Pulmonary artery endothelial cell (primary cell): ENCODE data around the gene GRIK4. TPM values are rescaled to one million over a fixed set of nuclear protein-coding genes. Genes with fewer than 3 reads are reported as not detected.
"Not testable (repeated sequence)": the region's sequence is repeated elsewhere in the genome, so short reads cannot be mapped to it uniquely, and the experiment has no call there.

Experiments used
- DNase-seq: peaks from one replicate; pipeline ENCODE4 v3.0.0-alpha.2; 2011; ENCODE audit warnings: low read depth, low spot score
- total RNA-seq: library from RNA; depleted of rRNA; stranded (reverse); fragments of >200 nt; gene quantifications from 2 replicates; pipeline ENCODE4 v1.2.3, GENCODE V29; 2014

The GRIK4 gene
- total RNA-seq, 1 donor from 2014 or later = 0.07 TPM

DNA sequence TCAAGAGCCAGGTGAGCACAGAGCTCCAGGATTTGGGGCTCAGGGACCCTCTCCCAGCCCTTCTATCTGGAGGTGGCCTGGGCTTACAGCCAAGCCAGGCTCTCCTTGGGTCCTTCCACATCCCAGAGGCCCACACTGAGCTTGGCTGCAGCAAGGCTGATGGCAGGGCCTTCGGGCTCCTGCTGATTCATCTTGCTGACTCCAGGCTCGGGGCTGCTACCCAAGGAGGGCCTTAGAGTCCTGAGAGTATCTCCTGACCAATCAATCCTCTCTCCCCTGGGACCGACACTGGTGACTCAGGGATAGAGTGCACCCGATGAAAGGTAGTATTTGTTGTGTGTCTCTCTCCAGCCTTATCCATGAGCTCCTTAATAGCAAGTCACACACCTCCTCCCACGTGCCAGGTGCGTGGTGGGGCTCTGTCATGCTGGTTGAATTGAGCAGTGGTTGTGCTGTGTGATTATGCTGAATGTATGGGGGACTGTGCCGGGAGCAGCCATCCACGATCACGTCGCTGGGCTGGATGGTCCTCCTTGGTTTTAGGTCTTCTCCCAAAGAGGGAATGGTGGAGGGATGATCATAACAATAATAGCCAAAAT, 62.3 kb downstream of the GRIK4 start:
- no peak for DNase-seq

DNA sequence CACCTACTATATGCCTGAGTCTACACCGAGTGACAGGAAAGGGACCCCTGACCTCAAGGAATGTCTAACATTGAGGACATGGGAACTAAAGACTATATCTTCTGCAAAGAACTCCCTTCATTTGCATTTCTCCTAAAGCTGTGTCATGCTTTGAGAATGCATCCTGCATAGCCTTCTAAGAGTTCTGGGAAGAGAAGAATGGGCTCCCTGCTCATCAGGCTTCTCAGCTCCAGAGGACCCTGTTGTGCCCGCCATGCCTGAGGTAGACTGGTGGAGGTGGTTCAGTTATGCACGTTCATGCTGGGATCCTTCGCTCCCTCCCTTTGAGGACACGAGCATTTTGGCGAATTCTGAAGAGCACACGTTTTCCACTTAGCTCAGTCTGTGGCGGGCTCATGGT, 63.3 kb downstream of the GRIK4 start:
- DNase-seq = no peak

DNA sequence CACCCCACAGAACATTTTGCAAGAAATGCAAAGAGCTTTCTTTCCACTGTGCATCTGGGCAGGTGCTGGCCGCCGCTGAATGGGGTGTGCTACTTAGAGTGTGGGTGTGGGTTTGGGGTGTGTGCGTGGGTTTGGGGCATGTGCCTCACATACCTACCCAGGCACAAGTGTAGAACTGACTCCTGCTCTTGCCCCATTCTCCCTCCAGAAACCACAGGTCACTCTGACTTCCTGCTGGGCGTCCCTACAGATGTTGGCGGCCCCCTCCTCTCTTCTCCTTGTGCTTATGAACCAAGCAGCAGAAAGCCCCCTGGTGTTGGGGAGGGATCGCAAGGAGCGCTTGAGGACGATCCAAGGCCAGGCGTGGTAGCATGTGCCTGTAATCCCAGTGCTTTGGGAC, 63.9 kb downstream of the GRIK4 start:
- DNase-seq = no peak

DNA sequence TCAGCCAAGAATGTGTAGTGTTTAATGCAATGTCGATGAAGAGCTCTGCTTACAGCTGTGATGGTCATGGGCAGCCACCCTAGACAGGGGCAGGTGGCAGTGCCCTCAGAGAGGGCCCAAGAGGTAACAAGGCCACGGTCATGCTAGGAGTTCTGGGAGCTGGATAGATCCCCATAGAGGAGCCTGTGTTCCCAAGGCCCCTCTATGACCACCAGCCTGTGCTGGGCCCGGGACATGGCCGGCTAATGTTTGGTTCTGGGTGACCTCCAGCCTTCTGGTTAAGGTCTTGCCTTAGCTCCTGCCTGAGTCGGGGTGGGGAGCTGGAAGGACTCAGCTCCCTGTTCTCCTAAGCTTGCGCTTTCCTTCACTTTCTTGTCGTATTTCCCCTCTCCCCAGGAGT, 65.1 kb downstream of the GRIK4 start:
- no peak for DNase-seq

DNA sequence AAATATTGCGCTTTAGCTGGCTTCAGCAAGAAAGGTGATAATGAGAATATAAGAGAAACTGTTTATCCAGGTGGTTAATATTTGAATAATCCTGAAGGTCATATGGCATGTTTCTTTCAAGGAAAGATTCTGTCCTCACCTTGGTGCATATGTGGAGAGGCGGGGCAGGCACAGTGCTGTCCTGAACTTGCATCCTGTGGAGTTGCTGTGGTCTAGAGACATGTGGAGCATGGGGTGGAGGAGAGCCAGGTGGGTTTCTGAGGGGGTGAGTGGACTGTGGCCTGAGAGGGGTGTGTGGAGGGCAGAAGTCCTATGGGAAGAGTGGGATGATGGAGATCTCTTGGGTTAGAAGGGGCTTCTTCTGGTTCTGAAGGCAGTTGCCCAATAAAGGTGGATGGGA, 65.5 kb downstream of the GRIK4 start:
- no peak for DNase-seq

DNA sequence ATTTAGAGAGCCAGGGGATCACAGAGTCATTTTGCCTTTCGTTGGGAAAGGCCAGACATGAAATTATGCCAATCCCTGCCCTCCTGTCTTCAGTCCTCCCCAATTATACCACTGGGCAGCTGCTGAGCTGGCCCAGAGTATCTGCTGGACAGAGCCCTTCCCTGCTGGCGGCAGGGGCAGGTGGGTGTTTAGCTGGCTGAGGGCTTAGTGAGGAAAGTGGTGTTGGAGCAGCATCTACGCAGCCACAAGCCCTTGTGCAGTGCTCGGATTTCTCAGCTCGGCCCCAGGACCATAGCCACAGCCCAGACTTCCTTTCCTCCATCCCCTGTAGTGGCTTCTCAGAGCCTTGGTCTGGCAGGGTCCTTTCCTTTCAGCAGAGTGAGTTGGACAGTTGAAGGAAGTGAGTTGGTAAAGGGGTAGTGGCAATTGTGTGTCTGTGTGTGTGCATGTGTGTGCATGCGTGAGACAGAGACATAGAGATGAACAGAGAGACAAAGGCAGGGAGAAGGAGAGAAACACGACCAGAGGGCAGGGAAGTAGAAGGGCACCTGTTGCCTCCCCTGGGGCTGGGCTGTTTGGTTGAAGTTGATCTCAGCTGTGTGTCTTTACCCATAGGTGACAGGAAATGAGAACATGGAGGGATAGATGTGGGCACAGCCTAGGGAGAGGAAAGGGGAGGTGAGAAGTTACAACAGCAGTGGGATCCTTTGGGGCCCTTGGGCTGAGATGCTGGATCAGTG, 66.2 kb downstream of the GRIK4 start:
- DNase-seq = no peak

DNA sequence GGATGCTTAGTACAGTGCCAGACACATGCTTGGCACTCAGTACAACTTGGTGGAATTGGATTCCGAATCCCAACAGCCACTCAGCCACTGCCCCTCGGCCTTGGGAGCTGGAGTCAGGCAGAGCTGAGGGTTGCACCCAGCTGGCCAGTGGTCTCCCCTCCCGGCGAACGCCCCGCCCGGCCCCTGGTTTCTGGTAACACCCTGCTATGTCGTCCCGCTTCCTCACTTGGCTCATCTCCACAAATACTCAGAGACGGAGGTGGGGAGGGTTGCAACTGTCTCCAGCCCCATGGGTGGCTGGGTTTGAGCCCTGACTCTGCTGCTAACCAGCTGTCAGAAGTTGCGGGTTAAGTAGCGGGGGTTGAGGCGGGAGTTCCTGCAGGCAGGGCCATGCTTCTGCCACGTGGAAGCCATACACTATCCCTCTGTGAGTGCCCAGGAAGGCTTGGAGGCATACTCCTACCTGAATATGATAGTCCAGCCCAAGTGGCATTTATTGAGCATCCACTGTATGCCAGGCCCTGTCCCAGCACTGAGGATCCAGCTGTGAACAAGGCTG, 67.1 kb downstream of the GRIK4 start:
- DNase-seq = no peak

DNA sequence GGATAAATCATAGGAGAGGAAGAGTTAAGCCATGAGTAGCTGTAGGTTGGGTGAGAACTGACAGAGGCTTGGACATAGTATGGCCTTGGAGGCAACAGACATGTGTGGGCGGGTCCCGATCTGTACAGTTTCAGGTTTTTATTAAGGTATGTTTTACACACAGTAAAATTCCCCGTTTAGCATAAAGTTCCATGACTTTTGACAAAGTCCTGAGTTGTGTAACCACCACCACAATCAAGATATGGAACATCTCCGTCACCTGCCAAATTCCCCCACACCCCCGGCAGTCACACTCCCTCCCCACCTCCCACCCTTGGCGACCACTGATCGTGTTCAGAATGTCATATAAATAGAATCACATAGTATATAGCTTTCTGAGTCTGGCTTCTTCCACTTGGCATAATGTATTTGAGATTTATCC, 68.1 kb downstream of the GRIK4 start:
- DNase-seq = no peak

DNA sequence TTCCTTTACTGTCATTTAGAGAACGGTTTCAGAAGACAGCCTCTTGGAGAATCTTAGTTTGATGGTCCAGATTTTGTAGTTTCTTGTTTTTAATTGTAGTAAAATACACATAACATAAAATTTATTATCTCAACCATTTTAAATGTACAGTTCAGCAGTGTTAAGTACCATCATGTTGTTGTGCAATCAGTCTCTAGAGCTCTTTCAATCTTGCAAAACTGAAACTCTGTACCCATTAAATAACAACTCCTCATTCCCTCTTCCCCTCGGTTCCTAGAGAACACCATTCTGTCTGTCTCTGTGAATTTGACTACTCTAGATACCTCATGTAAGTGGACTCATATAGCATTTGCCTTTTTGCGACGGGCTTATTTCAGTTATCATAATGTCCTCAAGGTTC, 69.8 kb downstream of the GRIK4 start:
- DNase-seq = no peak

DNA sequence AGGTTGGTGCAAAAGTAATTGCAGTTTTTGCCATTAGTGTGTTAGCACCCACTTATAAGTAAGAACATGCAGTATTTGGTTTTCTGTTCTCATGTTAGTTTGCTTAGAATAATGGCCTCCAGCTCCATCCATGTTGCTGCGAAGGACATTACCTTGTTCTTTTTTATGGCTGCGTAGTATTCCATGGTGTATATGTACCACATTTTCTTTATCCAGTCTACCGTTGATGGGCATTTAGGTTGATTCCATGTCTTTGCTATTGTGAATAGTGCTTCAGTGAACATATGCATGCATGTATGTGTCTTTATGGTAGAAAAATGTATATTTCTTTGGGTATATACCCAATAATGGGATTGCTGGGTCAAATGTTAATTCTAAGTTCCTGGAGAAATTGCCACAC, 71.0 kb downstream of the GRIK4 start:
- DNase-seq = not testable (repeated sequence)

DNA sequence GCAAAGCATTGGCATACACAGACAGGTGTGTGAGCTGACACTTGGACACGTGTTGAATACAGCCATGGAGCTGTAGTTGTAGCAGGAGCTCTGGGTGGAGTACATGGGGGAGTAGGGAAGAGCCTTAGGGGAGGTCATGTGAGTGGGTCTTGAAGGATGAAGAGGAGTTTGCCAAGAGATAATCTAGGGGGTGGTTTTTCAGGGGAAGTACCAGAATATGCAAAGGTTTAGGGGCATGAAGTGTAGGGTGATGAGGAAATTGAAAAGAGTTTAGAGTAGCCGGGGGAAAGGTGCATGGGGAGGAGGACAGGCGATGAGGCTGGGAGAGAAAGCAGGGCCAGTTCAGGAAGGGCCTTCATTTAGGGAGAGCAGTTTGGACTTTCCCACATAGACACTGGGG, 74.5 kb downstream of the GRIK4 start:
- DNase-seq = no peak

DNA sequence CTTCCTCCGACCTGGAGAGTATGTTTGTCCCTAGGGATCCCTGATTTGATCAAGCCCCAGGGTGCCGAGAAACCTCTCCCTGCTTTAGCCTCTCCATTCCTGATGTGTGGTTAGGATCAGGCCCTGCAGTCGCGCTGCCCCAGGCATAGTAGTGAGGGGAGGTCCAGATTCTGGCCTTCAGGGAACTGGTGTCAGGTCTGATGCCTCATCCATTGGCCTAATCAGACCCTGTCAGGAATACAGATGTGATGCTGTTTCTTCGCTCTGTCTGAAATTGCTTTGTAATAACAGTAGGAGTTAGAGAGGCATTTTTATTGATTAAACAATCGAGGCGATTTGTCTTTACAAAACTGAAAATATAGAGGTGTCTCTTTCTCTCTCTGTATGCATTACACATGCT, 75.2 kb downstream of the GRIK4 start:
- DNase-seq = no peak

DNA sequence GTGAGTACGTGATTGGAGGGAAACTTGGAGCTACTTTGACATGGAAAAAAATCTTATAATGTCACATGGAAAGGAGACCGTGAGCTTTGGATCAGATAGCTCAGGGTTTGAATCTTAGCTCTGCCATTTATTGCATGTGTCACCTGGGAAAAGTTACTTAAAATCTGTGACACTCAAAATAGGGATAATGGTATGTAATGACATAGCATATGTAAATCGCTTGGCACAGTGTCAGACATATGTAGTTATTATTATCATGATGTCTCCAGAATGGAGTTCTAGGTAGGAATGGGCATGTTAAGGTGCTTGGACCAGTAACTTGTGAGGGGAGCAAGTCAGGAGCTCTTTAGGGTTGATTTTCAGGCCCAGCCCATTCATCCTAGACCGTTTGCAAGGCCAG, 75.8 kb downstream of the GRIK4 start:
- DNase-seq = no peak

DNA sequence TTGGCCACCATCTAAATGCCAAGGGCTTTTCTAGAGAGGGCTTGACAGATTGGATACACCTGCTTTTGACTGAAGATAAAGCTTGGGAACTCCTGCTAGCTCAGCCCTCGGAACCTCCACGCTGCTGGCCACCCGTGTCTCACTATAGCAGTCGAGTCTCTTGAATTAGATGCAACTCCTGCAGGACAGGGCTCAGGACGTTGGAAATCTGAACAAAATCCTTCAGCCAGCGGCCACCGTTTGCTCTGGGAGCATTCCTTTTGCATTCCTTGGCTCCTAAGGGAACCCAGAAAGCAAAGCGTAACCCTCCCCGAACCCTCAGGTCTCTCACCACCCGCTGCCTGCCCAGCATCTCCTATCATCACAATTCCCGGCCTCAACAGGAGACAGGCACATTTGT, 77.8 kb downstream of the GRIK4 start:
- DNase-seq = no peak

DNA sequence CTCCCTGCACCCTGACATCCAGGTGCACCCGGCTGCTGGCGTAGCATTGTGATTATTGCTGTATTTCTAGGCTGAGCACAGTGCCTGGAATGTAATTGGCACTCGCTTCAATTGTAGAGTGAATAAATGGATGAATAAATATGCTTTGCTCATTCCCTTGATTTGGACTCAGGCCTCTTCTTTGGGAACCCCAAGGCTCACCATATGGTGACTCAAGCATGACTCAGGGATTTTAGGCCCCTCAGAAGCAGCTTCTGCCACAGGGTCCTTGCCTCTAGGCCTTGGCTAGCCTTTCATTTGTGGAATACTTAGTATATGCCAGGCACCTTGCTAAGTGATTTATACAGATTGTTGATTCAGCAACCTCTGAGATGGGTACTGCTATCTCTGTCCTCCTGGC, 78.9 kb downstream of the GRIK4 start:
- DNase-seq = no peak

DNA sequence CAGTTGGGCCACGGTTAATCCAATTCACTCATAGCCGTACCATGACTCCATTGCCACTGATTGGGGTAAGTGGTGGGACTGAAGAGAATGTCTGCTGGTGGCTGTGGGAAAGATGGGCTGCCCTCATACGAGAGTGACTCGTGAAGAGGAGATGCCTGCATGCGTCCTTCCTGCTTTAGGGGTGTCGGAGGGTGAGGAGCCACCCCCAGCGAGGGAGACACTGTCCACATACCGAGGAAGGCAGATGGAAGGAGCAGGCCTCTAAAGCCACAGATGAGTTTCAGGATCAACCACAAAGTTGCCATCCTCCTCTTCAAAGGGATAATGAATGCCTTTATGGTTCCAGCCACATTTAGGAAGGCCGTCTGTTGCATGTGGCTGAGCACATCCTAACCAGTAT, 83.2 kb downstream of the GRIK4 start:
- no peak for DNase-seq

DNA sequence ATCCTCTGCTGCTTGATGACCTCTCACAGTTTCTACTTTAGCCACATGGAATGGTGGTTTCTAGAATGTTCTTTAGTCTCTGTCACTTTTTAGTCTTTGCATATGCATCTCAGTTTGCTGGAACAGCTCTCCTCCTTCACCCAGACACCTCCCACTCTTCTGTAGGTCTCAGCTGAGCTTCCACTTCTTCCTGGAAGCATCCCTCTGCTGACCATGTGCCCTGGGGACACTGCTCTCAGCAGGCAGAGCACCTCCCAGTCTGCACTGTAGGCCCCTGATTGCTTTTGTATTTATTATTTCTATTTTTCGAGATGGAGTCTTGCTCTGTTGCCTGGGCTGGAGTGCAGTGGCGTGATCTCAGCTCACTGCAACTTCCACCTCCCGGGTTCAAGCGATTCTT, 84.0 kb downstream of the GRIK4 start:
- no peak for DNase-seq

DNA sequence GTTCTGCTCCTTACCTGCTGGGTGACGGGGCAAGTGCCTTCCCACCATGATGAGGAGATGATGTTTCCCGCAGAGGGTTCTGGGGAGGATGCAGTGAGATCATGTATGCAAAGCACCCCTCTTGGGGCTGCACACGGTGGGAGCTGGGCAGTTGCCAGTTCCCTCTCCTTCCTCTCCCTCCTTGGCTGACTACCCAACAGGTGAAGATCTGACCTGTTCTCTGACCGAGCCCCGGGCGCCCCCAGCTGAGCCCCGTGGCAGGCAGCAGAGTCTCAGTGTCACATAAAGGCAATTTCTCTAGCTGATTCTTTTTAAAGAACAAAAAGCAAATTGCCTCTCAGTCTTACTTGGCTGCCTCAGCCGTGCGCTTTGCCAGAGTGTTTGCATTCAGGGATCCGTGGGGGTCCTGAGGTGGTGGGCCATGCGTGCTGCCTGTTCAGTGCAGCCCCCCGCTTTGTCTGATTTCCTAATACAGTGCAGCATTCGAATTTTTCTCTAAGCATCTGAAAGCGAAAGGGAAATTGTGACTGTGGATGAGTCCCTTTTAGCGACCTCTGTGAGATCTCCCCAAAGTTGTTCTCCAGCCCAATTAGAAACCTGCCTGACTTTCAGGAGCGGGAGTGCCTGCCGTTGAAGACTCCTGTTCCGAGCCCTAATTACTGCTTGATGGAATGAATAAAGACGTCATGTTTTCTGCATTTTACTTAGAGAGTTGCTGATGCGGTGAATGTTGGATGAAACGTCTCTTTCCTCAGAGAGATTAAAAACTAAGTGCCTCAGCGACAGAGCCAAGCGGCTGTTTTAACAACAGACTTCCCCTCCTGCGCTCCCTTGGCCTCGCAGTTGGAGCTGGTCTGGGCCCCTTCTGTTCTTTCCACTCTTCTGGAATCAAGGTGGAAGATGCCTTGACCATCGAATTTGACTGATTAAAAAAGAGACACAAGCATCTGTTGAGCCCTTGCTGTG, 86.0 kb downstream of the GRIK4 start:
- DNase-seq = no peak

DNA sequence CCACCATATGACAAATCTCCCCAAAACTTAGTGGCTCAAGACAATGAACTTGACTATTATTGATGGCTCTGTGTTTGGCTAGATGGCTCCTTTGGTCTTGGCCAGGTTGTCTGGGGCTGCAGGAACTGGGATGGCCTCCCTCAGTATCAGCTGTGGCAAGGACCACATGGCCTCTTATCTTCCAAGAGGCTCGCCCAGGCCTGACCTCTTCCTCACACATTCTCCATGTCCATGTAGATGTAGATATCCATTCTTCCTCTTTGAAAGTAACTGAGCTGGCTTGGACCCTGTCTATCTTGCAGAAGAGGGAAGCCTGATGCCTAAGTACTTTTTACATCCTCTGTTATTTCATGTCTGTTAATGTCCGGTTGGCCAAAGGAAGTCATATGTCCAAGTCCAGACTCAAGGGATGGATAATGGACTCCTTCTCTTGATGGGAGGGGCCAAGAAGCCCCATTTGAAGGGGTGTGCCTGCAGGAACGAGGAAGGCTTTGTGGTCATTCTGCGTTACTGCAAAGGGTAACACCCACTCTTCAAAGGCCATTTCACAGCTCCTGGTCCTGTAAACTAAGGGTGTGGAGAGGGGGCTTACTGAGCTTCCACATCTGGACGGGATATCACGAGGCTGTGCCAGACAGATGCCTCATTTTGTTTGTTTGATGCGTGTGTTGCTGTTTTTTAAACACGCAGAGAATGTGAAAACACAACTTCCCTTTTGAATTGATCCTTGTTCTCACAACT, 87.1 kb downstream of the GRIK4 start:
- no peak for DNase-seq

DNA sequence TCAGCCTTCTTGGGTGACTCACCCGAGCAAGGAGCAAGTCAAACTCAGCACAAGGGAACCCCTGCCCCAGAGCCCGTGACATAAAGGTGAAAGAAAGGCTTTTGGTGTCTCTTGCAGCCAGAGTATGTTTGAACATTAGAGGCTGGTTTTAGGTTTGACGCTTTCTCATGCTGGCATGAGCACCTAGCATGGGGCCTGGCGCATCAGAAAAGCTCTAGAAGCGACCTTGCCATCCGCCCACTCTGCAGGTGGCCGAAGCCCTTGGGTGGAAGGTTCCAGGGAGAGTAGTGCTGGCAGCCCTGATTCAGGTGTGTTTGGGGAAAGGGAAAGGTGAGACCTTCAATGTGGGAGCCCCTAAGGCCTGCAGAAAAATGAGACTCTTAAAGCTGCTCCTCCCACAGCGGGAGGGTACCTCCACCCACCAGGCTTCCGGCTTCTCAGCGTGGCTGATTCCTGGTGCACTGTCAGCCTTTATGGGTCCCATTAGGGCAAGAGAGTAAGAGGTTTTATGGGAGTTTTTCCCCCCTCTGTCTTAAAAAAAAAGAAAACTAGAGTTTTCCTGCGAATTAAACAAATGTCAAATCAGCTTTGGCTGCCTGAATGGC, 88.4 kb downstream of the GRIK4 start:
- DNase-seq = no peak

DNA sequence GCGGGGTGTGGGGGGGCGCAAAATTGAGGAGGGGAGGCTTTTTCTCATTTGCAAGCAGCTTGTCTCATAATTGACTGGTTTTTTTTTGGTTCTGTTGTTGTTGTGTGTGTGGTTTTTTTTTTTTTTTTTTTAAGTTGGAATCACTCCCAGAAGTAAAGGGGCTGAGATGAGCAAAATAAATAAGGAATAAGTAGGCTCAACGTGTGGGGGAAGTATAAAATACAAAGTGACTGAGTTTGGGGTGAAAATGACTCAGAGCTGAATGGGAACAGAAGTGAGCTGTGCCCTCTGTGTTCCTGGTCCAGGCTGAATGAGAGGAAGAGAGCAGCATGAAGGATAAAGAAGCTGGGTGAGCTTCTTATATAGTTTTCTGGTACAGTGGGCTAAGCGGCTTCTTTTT, 90.0 kb downstream of the GRIK4 start:
- DNase-seq = no peak
